ENCODE results near the gene GNG4. TPM values are rescaled to one million over a fixed set of nuclear protein-coding genes. Genes with fewer than 3 reads are reported as not detected.
"Not testable (repeated sequence)": the region's sequence is repeated elsewhere in the genome, so short reads cannot be mapped to it uniquely, and the experiment has no call there.

GNG4 gene
- total RNA-seq, 1 donor from 2014 or later = 170 TPM

- intact Hi-C loops (cut with micrococcal nuclease) = no loop called here
- peaks cover 4% of the 10 kb centered on the region for H3K9me3 Mint-ChIP-seq
- DNase-seq (ENCODE audit: low spot score) = no peak
- peaks cover 44% of the 10 kb centered on the region for H3K36me3 Mint-ChIP-seq (ENCODE audit: low read depth)
- H3K27me3 Mint-ChIP-seq (ENCODE audit: low read depth) = no peaks in the 10 kb centered on the region
- no peak overlapping the region for H3K4me3 Mint-ChIP-seq (ENCODE audit: low read depth)
- no peak overlapping the region for H3K27ac Mint-ChIP-seq
- H3K4me1 Mint-ChIP-seq (ENCODE audit: low read depth) = no peaks in the 10 kb centered on the region
These were observed 14.0 kb upstream of the GNG4 start for GRCh38 chr1:235663628-235664027.

DNA sequence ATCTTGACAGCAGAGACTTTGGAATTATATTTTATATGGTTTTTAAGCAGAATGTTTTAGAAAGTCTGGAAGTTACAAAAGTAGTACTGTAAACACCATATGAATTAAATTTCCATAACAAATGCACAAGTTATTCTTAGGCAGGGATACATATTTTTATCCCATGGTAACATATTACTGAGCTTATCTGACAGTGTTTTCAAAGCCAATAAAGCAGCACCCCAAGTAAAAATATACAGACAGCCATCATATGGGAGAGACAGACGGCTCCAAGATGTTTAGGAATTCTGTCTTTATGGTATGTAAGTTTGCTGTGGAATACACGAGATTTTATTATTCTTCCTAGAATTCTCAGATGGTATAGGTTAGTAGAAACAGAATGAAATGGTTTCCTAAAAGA, 12.0 kb upstream of the GNG4 start:
- DNase-seq (ENCODE audit: low spot score) = no peak
- H3K4me3 Mint-ChIP-seq (ENCODE audit: low read depth) = no peak overlapping the region
- H3K9me3 Mint-ChIP-seq = no peaks in the 10 kb centered on the region
- peaks cover 4% of the 10 kb centered on the region for H3K27me3 Mint-ChIP-seq (ENCODE audit: low read depth)
- H3K36me3 Mint-ChIP-seq (ENCODE audit: low read depth) = peaks cover 38% of the 10 kb centered on the region
- peaks cover 3% of the 10 kb centered on the region for H3K4me1 Mint-ChIP-seq (ENCODE audit: low read depth)
- intact Hi-C loops (cut with micrococcal nuclease) = no loop called here
- H3K27ac Mint-ChIP-seq = no peak overlapping the region

- DNase-seq (ENCODE audit: low spot score) = no peak
- no peak overlapping the region for H3K27ac Mint-ChIP-seq
- no peaks in the 10 kb centered on the region for H3K9me3 Mint-ChIP-seq
- peaks cover 11% of the 10 kb centered on the region for H3K27me3 Mint-ChIP-seq (ENCODE audit: low read depth)
- H3K4me1 Mint-ChIP-seq (ENCODE audit: low read depth) = peaks cover 6% of the 10 kb centered on the region
- intact Hi-C loops (cut with micrococcal nuclease) = no loop called here
- H3K4me3 Mint-ChIP-seq (ENCODE audit: low read depth) = no peak overlapping the region
- H3K36me3 Mint-ChIP-seq (ENCODE audit: low read depth) = peaks cover 28% of the 10 kb centered on the region
These were observed 9.7 kb upstream of the GNG4 start for GRCh38 chr1:235659186-235659771.

- no peak overlapping the region for H3K27ac Mint-ChIP-seq
- peaks cover 6% of the 10 kb centered on the region for H3K4me1 Mint-ChIP-seq (ENCODE audit: low read depth)
- no peaks in the 10 kb centered on the region for H3K9me3 Mint-ChIP-seq
- intact Hi-C loops (cut with micrococcal nuclease) = no loop called here
- DNase-seq (ENCODE audit: low spot score) = no peak
- peaks cover 20% of the 10 kb centered on the region for H3K36me3 Mint-ChIP-seq (ENCODE audit: low read depth)
- peaks cover 22% of the 10 kb centered on the region for H3K27me3 Mint-ChIP-seq (ENCODE audit: low read depth)
- no peak overlapping the region for H3K4me3 Mint-ChIP-seq (ENCODE audit: low read depth)
These were observed 8.4 kb upstream of the GNG4 start for GRCh38 chr1:235657747-235658526.

GRCh38 chr1:235657269-235657668, 7.7 kb upstream of the GNG4 start:
- no peak for DNase-seq (ENCODE audit: low spot score)

GRCh38 chr1:235652364-235652763, 2.8 kb upstream of the GNG4 start:
- DNase-seq (ENCODE audit: low spot score) = no peak
- Mint-ChIP-seq H3K36me3 (ENCODE audit: low read depth) (peaks cover 21% of the 10 kb centered on the region), H3K4me3 (ENCODE audit: low read depth) (no peak overlapping the region), H3K27me3 (ENCODE audit: low read depth) (peaks cover 47% of the 10 kb centered on the region), H3K9me3 (no peaks in the 10 kb centered on the region), H3K27ac (no peak overlapping the region), H3K4me1 (ENCODE audit: low read depth) (peaks cover 22% of the 10 kb centered on the region)
- intact Hi-C loops (cut with micrococcal nuclease) = no loop called here

More at GRCh38 chr1:235657269-235657668, 7.7 kb upstream of the GNG4 start:
- intact Hi-C loops (cut with micrococcal nuclease) = no loop called here
- Mint-ChIP-seq H3K9me3 (no peaks in the 10 kb centered on the region), H3K27ac (no peak overlapping the region), H3K36me3 (ENCODE audit: low read depth) (peaks cover 13% of the 10 kb centered on the region), H3K4me1 (ENCODE audit: low read depth) (peaks cover 6% of the 10 kb centered on the region), H3K27me3 (ENCODE audit: low read depth) (peaks cover 27% of the 10 kb centered on the region), H3K4me3 (ENCODE audit: low read depth) (no peak overlapping the region)

DNA sequence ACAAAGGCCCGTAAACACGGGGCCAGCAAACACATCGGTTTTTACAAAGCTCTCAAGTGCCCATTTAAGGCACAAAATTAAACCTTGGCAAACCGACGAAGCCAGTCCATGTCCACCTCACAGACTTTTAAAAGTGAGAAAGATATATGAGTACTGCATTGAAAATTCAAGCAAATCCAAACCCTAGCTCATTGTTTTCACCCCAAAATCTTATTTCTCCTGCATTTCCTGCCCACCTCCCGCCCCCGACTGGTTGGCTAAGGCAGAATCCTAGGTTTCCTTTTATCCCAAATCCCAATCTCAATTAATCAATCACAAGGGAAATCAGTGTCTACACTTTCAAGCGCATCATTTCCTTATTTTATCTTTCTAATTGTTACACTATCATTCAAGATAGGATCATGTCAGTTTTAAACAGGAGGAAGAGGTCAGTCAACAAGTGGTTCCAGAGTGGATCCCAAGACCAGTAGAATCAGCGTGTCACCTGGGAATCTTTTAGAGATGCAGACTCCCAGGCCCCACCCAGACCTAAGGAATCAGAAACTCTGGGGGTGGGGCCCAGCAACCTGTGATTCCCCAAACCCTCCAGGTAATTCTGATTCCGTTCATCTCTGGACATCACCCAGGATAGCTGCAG, 1.7 kb upstream of the GNG4 start:
- intact Hi-C loops (cut with micrococcal nuclease) = no loop called here

DNA sequence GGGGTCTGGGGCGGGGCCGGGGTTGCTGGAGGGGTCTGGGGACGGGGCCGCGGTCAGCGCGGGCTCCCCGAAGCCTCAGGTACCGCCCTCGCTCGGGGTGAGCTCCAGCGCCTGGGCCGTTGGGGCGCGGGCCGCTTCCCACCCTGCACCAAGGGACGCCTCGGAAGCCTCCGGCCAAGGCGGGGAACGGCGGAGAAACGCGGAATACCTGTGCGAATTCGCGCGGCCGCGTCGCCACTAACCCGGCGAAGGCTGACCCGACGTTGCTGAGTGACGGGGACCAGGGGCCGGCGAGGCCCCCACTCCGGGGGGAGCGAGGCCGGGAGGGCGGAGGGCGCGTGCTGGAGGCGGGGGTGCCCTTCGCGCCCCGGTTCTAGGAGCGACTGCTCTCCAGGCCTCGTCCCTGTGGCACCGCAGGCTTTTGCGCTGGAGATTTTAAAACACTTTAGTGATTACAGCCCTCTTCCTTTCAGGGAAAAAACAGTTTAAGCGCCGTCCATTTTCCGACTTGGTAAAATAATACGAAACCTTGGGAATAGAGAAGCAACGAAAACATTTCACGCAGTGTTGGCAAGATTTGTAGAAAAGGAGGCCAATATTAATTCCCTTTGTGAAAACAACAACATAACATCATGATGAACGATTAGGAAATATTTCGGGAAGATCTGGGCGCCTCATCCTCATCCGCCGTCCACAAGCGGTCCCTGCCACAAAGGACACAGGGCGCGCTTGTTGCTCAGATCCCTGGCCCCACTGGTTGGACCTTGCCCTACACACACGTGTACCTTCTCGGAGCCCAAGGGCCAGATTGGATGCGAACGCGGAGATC, 971 bp upstream of the GNG4 start:
- Mint-ChIP-seq H3K9me3 (no peaks in the 10 kb centered on the region), H3K27me3 (ENCODE audit: low read depth) (peaks cover 56% of the 10 kb centered on the region), H3K4me3 (ENCODE audit: low read depth) (peak overlapping the region; percentile 65), H3K27ac (peak overlapping the region; percentile 48), H3K4me1 (ENCODE audit: low read depth) (peaks cover 36% of the 10 kb centered on the region), H3K36me3 (ENCODE audit: low read depth) (peaks cover 38% of the 10 kb centered on the region)
- intact Hi-C loops (cut with micrococcal nuclease) = no loop called here
- DNase-seq (ENCODE audit: low spot score) = no peak

More for the DNA sequence above, 1.7 kb upstream of the GNG4 start:
- H3K36me3 Mint-ChIP-seq (ENCODE audit: low read depth) = peaks cover 31% of the 10 kb centered on the region
- H3K9me3 Mint-ChIP-seq = no peaks in the 10 kb centered on the region
- DNase-seq (ENCODE audit: low spot score) = no peak
- H3K4me3 Mint-ChIP-seq (ENCODE audit: low read depth) = peak overlapping the region; percentile 65
- H3K27ac Mint-ChIP-seq = peak overlapping the region; percentile 48
- H3K4me1 Mint-ChIP-seq (ENCODE audit: low read depth) = peaks cover 32% of the 10 kb centered on the region
- H3K27me3 Mint-ChIP-seq (ENCODE audit: low read depth) = peaks cover 53% of the 10 kb centered on the region

DNA sequence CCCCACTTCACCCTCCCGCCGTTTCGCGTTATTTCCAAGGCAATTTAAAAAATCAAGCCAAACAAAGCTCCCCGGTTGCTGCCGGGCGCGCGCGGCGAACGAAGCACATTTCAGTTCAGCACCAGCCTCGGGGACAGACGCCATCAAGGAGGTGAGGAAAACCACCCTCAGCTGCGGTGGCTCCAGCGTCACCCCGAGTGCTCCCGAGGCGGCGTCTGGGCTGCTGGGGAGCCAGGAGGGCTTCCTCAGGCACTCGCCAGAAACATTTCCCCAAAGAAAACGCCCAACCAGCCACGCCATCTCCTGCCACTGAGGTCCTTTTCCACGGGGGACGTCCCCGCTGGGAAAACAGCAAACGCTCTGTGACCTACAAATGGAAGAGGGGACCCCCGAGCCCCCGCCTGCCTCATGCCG, 623 bp downstream of the GNG4 start:
- Mint-ChIP-seq H3K36me3 (ENCODE audit: low read depth) (peaks cover 48% of the 10 kb centered on the region), H3K9me3 (no peaks in the 10 kb centered on the region), H3K4me1 (ENCODE audit: low read depth) (peaks cover 50% of the 10 kb centered on the region), H3K27ac (peak overlapping the region; percentile 92), H3K4me3 (ENCODE audit: low read depth) (peak overlapping the region; percentile 93), H3K27me3 (ENCODE audit: low read depth) (peaks cover 45% of the 10 kb centered on the region)
- intact Hi-C loops (cut with micrococcal nuclease) = loop anchor here (10.0 kb wide), 1 partner anchor 484 kb away; the partner anchor contains the start of gene RBM34
- DNase-seq (ENCODE audit: low spot score) = peak; percentile 50

GRCh38 chr1:235648407-235648907, 1.1 kb downstream of the GNG4 start:
- Mint-ChIP-seq H3K9me3 (no peaks in the 10 kb centered on the region), H3K36me3 (ENCODE audit: low read depth) (peaks cover 53% of the 10 kb centered on the region), H3K4me3 (ENCODE audit: low read depth) (peak overlapping the region; percentile 93), H3K4me1 (ENCODE audit: low read depth) (peaks cover 55% of the 10 kb centered on the region), H3K27ac (peak overlapping the region; percentile 92), H3K27me3 (ENCODE audit: low read depth) (peaks cover 43% of the 10 kb centered on the region)
- intact Hi-C loops (cut with micrococcal nuclease) = loop anchor here (10.0 kb wide), 1 partner anchor 484 kb away; the partner anchor contains the start of gene RBM34
- no peak for DNase-seq (ENCODE audit: low spot score)

GRCh38 chr1:235647537-235647936, 2.0 kb downstream of the GNG4 start:
- not testable (repeated sequence) for H3K27ac Mint-ChIP-seq; H3K9me3 Mint-ChIP-seq; DNase-seq (ENCODE audit: low spot score)
- peaks cover 34% of the 10 kb centered on the region for H3K27me3 Mint-ChIP-seq (ENCODE audit: low read depth)
- peaks cover 62% of the 10 kb centered on the region for H3K36me3 Mint-ChIP-seq (ENCODE audit: low read depth)
- intact Hi-C loops (cut with micrococcal nuclease) = loop anchor here (1.0 to 10.0 kb wide), 2 partner anchors 14 to 483 kb away; partner anchors contain the start of gene RBM34
- H3K4me3 Mint-ChIP-seq (ENCODE audit: low read depth) = peak overlapping the region; percentile 93
- H3K4me1 Mint-ChIP-seq (ENCODE audit: low read depth) = peaks cover 64% of the 10 kb centered on the region

GRCh38 chr1:235646463-235646862, 3.1 kb downstream of the GNG4 start:
- Mint-ChIP-seq H3K4me3 (ENCODE audit: low read depth) (peak overlapping the region; percentile 93), H3K27ac (peak overlapping the region; percentile 67), H3K27me3 (ENCODE audit: low read depth) (peaks cover 27% of the 10 kb centered on the region), H3K36me3 (ENCODE audit: low read depth) (peaks cover 65% of the 10 kb centered on the region), H3K4me1 (ENCODE audit: low read depth) (peaks cover 73% of the 10 kb centered on the region), H3K9me3 (no peaks in the 10 kb centered on the region)
- DNase-seq (ENCODE audit: low spot score) = no peak
- intact Hi-C loops (cut with micrococcal nuclease) = loop anchor here (10.0 kb wide), 1 partner anchor 482 kb away; the partner anchor contains the start of gene RBM34

All from activated T-helper 2 cell treated with anti-CD3 and anti-CD28 coated beads, Interferon-gamma antibody, Interleukin-2, Interleukin-4, amounts not matched to agents 10 μg/mL and 5 μg/mL and 100 μg/mL, durations not matched to agents 14 hours and 24 hours and 36 hours (primary cell).